Mesothelial cell of epicardium (in vitro differentiated cells): ENCODE results near the gene EPB41L5. TPM values are rescaled to one million over a fixed set of nuclear protein-coding genes. Genes with fewer than 3 reads are reported as not detected.

Experiments used
- DNase-seq, 2 experiments: peaks; one replicate each; pipeline ENCODE4 v3.0.0; 2021; ENCODE audit warnings: low spot score in 2 of 2; ENCODE audit not compliant: unreplicated experiment in 2 of 2
- H3K27ac Mint-ChIP-seq: 2 replicates; pipeline ENCODE4 v1.8.0; 2021; ENCODE audit warnings: mixed read lengths
- H3K27me3 Mint-ChIP-seq: 2 replicates; pipeline ENCODE4 v1.8.0; 2021; ENCODE audit warnings: low read depth, mixed read lengths
- H3K36me3 Mint-ChIP-seq: 2 replicates; pipeline ENCODE4 v1.8.0; 2021; ENCODE audit warnings: mixed read lengths
- H3K4me1 Mint-ChIP-seq: 2 replicates; pipeline ENCODE4 v1.8.0; 2021; ENCODE audit warnings: mixed read lengths
- H3K4me3 Mint-ChIP-seq: 2 replicates; pipeline ENCODE4 v1.8.0; 2021; ENCODE audit warnings: mild to moderate bottlenecking, moderate library complexity, mixed read lengths
- H3K9me3 Mint-ChIP-seq: 2 replicates; pipeline ENCODE4 v1.8.0; 2021; ENCODE audit warnings: mixed read lengths
- total RNA-seq: library from RNA; stranded (reverse); gene quantifications from 3 replicates; pipeline ENCODE4 v1.2.1, GENCODE V29; 2021
- TF ChIP-seq, protein P1 (sequence below): fragments of 200-600 bp; sonication (generic); IDR thresholded peaks from one replicate; pipeline ENCODE4 v1.5.0; 2021; ENCODE audit warnings: antibody characterized with exemption; ENCODE audit not compliant: unreplicated experiment

Gene EPB41L5
- total RNA-seq, 1 donor from 2014 or later: 43.4 TPM

- Mint-ChIP-seq H3K27ac (no peak overlapping the region), H3K4me1 (peaks cover 24% of the 10 kb centered on the region), H3K9me3 (peaks cover 19% of the 10 kb centered on the region), H3K4me3 (no peak overlapping the region), H3K27me3 (no peaks in the 10 kb centered on the region), H3K36me3 (peaks cover 50% of the 10 kb centered on the region)
- DNase-seq: no peak
- TF ChIP-seq, protein P1, sequence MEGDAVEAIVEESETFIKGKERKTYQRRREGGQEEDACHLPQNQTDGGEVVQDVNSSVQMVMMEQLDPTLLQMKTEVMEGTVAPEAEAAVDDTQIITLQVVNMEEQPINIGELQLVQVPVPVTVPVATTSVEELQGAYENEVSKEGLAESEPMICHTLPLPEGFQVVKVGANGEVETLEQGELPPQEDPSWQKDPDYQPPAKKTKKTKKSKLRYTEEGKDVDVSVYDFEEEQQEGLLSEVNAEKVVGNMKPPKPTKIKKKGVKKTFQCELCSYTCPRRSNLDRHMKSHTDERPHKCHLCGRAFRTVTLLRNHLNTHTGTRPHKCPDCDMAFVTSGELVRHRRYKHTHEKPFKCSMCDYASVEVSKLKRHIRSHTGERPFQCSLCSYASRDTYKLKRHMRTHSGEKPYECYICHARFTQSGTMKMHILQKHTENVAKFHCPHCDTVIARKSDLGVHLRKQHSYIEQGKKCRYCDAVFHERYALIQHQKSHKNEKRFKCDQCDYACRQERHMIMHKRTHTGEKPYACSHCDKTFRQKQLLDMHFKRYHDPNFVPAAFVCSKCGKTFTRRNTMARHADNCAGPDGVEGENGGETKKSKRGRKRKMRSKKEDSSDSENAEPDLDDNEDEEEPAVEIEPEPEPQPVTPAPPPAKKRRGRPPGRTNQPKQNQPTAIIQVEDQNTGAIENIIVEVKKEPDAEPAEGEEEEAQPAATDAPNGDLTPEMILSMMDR: no peak
Measured at GRCh38 chr2:120219291-120219690, 206.4 kb downstream of the EPB41L5 start.

DNA sequence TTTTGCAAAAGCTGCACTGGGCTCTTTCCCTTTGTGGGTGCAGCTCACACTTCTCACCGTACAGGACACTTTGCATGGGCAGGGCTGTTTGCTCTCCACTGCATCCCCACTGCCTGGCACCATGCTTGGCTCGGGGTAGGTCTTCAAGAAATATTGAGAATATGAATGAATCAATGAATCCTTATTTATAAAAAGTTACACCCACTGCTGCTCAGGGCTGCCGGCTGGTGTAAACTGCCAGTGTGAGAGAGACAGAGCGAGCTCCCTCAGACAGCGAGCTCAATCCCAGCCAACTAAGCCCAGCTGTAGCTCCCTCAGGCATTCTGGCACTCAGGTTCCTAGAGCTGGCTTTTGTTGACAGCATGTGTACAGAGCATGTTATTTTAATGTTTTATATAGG is 206.9 kb downstream of the EPB41L5 start:
- Mint-ChIP-seq H3K36me3 (peaks cover 50% of the 10 kb centered on the region), H3K4me3 (no peak overlapping the region), H3K27ac (no peak overlapping the region), H3K9me3 (peaks cover 19% of the 10 kb centered on the region), H3K4me1 (peaks cover 24% of the 10 kb centered on the region), H3K27me3 (peaks cover 3% of the 10 kb centered on the region)
- no peak for DNase-seq
- TF ChIP-seq, protein P1: no peak

DNA sequence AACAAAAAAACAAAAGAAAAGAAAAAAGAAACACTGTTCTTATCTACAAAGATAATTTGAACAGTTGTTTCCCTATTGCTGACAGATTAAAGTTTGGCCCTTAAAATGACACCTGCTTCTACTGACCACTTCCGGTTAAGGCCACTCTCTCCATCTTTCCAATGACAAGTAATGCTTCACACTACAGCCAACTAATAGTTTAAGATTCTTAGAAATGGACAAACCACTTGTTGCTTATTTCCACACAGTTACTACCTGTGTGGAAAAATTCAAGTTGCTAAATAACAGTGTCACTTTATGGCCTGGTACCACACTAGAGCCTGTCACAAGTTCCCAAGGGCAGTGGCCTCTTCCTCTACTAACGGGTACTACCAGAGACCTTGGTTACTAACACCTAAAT is 207.9 kb downstream of the EPB41L5 start:
- peaks cover 6% of the 10 kb centered on the region for H3K27me3 Mint-ChIP-seq

GRCh38 chr2:120221616-120222015 is 208.7 kb downstream of the EPB41L5 start:
- TF ChIP-seq, protein P1: no peak
- Mint-ChIP-seq H3K27me3 (peaks cover 13% of the 10 kb centered on the region), H3K9me3 (peaks cover 13% of the 10 kb centered on the region), H3K36me3 (peaks cover 44% of the 10 kb centered on the region), H3K4me3 (peak overlapping the region; percentile 65), H3K27ac (no peak overlapping the region), H3K4me1 (peaks cover 24% of the 10 kb centered on the region)
- no peak for DNase-seq

More for the DNA sequence above, 207.9 kb downstream of the EPB41L5 start:
- TF ChIP-seq, protein P1: no peak
- DNase-seq: no peak
- Mint-ChIP-seq H3K27ac (no peak overlapping the region), H3K36me3 (peaks cover 50% of the 10 kb centered on the region), H3K4me3 (no peak overlapping the region), H3K4me1 (peaks cover 24% of the 10 kb centered on the region), H3K9me3 (peaks cover 19% of the 10 kb centered on the region)

DNA sequence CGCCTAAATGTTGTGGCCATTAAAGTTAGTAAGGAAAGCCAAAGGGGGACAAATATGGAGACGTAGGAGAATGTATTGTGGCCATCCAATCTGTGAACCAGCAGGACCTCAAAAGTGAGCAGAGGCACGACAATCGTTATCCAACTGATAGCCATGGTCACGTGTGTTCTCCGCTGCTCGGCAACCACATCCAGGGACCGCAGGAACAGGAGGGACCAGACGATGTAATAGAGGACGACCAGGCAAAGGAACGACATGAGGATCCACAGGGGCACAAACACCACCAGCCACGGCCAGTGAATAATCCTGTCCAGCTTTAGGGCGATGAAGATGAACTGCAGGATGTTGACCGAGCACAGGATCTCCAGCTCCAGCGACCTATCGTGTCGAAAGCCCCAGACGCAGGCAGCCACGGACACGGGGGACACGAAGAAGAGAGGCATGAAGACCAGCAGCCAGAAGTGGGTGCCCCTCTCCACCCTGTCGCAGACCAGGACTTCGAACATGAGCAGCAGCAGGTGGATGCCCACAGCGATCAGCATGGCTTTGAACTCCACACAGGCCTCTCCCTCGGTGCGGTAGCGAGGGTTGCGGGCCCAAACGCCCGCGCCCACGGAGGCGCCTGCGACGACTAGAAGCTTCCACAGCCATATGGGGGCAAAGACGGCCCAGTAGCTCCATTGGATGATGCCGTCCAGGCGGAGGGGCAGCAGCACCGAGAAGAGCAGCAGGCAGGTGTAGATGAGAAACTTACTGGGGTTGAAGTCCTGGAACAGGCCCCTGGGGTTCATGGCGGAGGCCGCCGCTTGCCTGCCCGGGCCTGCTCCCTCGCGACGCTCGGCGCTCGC is 209.5 kb downstream of the EPB41L5 start:
- no peak overlapping the region for H3K27ac Mint-ChIP-seq
- DNase-seq: no peak
- TF ChIP-seq, protein P1: no peak
- H3K27me3 Mint-ChIP-seq: peaks cover 20% of the 10 kb centered on the region
- H3K9me3 Mint-ChIP-seq: peaks cover 8% of the 10 kb centered on the region
- H3K4me3 Mint-ChIP-seq: peak overlapping the region; percentile 65
- H3K36me3 Mint-ChIP-seq: peaks cover 40% of the 10 kb centered on the region
- H3K4me1 Mint-ChIP-seq: peaks cover 24% of the 10 kb centered on the region
